D341Med (cell line): ENCODE data around the gene PDPN.

Source experiments
- DNase-seq: peaks from one replicate; pipeline ENCODE4 v3.0.0; 2012; ENCODE audit warnings: low spot score

The PDPN gene

DNA sequence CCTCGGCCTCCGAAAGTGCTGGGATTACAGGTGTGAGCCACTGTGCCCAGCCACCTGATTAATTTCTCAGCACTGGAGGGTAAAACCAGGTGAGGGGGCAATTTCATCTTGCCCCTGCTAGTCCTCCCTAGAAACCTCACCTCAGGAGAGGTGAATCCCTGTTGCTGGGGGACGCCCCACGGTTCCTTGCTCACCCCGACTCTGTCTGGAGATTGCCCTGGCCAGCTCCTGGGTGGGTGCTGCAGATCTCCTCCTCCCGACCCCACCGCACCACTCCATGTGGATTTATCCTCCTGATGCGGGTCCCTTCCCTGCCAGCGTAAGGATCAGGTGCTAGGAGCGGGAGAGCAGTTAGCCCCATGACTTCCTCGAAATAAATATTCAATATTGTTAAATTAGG is 34.9 kb downstream of the PDPN start:
- DNase-seq, result no peak

- DNase-seq, result no peak
These were observed 36.3 kb downstream of the PDPN start for GRCh38 chr1:13619909-13620308.

- DNase-seq, result no peak
These were observed 37.2 kb downstream of the PDPN start for GRCh38 chr1:13620825-13621224.

DNA sequence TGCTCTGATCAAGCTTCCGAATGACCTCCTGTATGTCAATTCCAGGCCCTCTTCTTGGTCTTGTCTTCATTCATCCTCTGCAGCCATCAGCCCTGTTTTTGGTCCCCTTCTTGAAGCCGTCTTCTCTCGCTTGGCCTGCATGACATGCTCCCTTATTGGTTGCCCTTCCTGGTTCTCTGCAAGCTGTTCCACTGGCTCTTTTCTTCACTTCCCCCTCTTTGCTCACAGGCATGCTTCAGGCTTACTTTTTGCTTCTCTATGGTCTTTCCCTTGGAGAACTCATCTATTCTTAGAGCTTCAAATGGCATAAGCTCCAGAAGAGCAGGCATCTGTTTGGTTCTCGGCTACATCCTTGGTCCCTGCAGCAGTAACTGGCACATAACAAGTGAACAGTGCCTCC is 38.8 kb downstream of the PDPN start:
- no peak for DNase-seq

DNA sequence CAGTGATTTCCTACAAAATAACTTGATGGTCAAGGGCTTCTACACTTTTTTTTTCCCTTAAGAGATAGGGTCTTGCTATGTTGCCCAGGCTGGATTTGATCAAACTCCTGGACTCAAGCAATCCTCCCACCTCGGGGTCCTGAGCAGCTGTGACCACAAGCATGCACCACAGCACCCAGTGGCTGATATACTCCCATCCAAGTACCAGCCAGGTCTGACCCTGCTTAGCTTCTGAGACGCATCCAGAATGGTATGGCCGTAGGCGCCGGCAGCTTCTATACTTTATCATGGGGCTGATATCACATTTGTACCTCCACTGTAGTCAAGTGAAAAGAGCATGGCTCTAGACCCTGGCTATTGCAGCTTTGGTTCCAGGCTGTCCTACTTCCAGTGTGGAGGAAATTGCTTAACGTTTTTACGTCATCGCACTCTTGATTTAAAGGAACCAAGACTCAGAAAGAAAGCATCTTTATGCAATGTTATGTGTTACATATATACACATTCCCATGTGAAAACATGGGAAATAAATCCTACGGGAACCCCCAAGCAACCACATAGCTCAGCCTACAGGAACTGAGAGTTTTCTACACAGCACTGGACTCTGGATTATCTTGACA is 39.5 kb downstream of the PDPN start:
- no peak for DNase-seq

DNA sequence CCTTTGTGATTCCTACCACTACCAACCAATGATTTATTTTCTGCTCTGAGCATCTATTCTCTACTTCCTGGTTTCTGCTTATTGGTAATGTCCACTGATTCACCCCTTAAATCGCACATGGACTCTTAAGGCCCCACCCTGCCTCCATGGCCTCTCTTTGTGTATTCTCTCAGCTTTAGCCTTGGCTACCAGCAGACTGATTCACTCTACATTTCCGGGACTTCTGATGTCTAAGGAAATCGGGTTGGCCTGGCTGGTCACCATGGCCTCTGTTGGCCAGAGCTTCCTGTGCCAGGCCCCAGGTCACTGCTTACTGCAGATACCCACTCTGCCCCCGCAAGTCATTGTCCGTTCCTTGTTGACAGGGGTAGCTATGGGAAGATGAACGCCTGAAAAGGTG is 40.9 kb downstream of the PDPN start:
- DNase-seq, result no peak

- DNase-seq, result no peak
These were observed 43.5 kb downstream of the PDPN start for GRCh38 chr1:13627127-13627526.

GRCh38 chr1:13628218-13628617 is 44.6 kb downstream of the PDPN start:
- DNase-seq, result no peak

DNA sequence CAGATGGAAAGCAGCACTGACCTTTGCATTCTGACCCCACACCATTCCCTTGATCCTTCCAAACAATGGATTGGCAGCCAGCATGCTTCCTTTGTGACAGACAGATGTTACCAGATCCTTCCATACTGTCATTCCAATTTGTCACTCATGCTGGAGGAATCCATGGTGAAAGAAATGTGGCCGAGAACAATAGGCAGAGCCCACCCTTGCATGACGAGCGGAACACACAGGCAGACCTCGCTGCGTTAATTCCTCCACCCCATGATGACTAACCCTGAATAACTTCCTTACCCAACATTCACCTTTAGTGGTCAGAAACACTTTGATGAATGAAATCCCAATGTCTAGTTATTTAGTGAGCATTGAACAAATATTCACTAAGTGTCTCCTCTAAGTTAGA is 45.1 kb downstream of the PDPN start:
- DNase-seq, result no peak

- no peak for DNase-seq
These were observed 58.8 kb downstream of the PDPN start for GRCh38 chr1:13642306-13643004.

DNA sequence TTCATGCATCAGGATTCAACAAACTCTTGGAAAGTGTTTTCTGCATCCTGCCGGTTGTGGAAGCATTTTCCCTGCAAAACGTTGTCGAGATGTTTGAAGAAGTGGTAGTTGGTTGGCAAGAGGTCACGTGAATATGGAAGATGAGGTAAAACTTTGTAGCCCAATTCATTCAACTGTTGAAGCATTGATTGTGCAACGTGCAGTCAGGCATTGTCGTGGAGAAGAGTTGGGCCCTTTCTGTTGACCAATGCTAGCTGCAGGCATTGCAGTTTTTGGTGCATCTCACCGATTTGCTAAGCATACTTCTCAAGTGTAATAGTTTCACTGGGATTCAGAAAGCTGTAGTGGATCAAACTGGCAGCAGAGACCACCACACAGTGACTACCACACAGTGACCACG is 59.4 kb downstream of the PDPN start:
- no peak for DNase-seq

DNA sequence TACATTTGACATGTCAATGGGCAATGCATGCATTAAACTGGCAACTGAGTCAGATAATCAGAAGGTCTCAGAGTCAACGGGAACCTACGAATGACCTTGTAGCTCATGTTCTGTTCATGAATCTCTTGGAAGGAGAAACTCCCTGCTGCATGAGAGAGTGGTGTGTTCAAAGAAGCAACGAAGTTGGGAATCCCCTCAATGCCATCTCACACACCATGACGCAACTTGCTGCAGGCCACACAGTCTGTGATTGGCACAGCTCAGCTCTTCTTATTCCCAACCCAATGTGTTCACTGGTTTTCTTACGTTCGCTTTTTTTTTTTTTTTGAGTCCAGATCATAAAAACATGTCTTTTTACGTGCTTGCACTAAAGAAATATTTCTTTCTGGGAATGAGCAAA is 62.9 kb downstream of the PDPN start:
- DNase-seq, result no peak

- DNase-seq, result no peak
These were observed 67.6 kb downstream of the PDPN start for GRCh38 chr1:13651279-13651678.

DNA sequence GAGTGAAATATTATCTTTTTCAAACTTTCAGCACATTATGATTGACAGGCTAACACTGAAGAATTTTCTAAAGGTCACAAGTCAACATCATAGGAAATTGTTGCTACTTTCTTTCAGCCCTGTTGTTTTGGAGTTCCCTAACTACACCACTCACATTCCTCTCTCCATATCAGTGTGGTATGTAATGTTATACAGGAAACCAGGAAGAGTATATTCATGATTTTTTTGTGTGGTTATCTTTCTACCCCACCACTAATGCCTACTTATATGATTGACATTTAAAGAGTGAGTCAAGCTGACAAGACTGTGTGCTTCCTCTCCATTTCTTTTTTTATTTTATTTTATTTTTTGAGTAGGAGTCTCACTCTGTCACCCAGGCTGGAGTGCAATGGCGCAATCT is 68.6 kb downstream of the PDPN start:
- DNase-seq, result no peak

DNA sequence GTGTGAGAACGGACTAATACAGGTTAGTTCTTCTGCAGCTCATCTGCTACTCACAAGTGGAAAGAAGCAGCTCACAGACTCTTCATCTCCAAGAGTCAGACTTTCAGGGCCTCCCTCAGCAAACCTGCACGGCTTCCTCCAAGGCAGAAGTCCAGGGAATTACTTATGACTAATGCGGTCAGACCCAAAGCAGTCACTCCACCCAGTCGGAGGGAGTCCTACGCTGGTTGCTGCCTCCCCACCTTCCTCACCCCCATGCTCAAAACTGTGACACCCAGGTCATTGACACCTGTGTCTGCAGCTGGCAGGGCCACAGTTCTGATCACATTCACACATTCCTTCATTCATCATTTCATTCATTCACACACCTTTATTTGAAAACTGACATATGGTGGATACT is 77.9 kb downstream of the PDPN start:
- no peak for DNase-seq

GRCh38 chr1:13662493-13662892 is 78.9 kb downstream of the PDPN start:
- DNase-seq, result no peak

- no peak for DNase-seq
These were observed 80.3 kb downstream of the PDPN start for GRCh38 chr1:13663969-13664368.

DNA sequence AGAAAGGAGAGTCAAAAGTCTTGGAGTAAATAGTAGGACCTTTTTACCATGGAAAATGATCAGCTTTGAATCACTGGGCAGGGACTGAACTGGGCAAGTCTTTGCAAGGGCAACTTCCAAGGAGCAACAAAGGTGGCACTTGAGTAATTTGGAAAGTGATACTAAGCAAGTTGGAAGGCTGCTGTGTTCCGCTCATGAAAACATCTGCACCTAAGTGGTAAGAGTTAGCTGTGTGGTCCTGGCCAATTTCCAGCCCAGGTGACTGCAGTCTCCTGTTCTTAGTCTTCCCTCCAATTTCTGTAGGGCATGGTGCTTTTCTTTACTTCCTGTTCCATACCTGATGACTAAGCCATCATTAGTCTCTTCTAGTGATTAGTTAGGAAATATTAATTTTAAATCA is 80.8 kb downstream of the PDPN start:
- no peak for DNase-seq

- no peak for DNase-seq
These were observed 82.7 kb downstream of the PDPN start for GRCh38 chr1:13666317-13666716.
